Right lobe of liver (tissue), 6 donors: ENCODE measurements around the gene ILRUN. TPM values are rescaled to one million over a fixed set of nuclear protein-coding genes. Genes with fewer than 3 reads are reported as not detected.

Experiments
- ATAC-seq, 4 donors: fragments of 200-7000 bp; cut with Tn5 transposase; one replicate each; pipeline ENCODE4 v1.9.1; 2020; ENCODE audit warnings: mild to moderate bottlenecking in 4 of 4, moderate library complexity in 4 of 4
- DNase-seq, 3 donors: peaks; one replicate each; pipeline ENCODE4 v3.0.0-alpha.2; 2020
- H3K27ac ChIP-seq, 3 donors: fragments of 200-600 bp; one replicate each; pipeline ENCODE4 v1.8.0; 2022
- H3K27me3 ChIP-seq, 2 donors: fragments of 200-600 bp; one replicate each; pipeline ENCODE4 v1.8.0; 2022
- H3K36me3 ChIP-seq, 4 donors: fragments of 200-600 bp; sonication (generic) in 1 of 4; one replicate each; pipeline versions ENCODE4 v1.5.1 to v1.8.0; 2017 to 2022; ENCODE audit warnings: control low read depth in 1 of 4
- H3K4me1 ChIP-seq, 4 donors: fragments of 200-600 bp; sonication (generic) in 1 of 4; one replicate each; pipeline versions ENCODE4 v1.5.1 to v1.8.0; 2017 to 2022; ENCODE audit warnings: control low read depth in 1 of 4
- H3K4me3 ChIP-seq, 3 donors: fragments of 200-600 bp; one replicate each; pipeline ENCODE4 v1.8.0; 2022
- H3K9me3 ChIP-seq, 4 donors: fragments of 200-600 bp; sonication (generic) in 1 of 4; one replicate each; pipeline versions ENCODE4 v1.5.1 to v1.8.0; 2017 to 2022; ENCODE audit warnings: control low read depth in 1 of 4
- CTCF ChIP-seq, 4 donors: fragments of 200-600 bp in 3 of 4; fragments of 450-650 bp in 1 of 4; IDR thresholded peaks; one replicate each; pipeline versions ENCODE4 v1.5.1 to v1.8.0; 2016 to 2022; ENCODE audit warnings: antibody characterized with exemption in 4 of 4, mild to moderate bottlenecking in 2 of 4
- POLR2A ChIP-seq: fragments of 450-650 bp; IDR thresholded peaks from one replicate; pipeline ENCODE4 v1.6.1; 2017; ENCODE audit warnings: antibody characterized with exemption, mild to moderate bottlenecking
- WGBS: methylation state at CpG from one replicate; pipeline ENCODE4 v1.1.6; 2018; ENCODE audit warnings: low coverage, low lambda C conversion rate; ENCODE audit not compliant: insufficient coverage; ENCODE audit errors: missing lambda C conversion rate; 5-methylcytosine and 5-hydroxymethylcytosine counted together
- intact Hi-C, 2 donors: fragments of 100-400 bp; cut with DNase I; formaldehyde crosslinking; loops; one replicate each; pipeline versions ENCODE4 v1.11.2 to v1.14.1; 2022
- total RNA-seq, 6 experiments: library from RNA; depleted of rRNA in 2 of 6; stranded (reverse); fragments of >200 nt in 2 of 6; fragmentation: NEBNext Ultra II Directional in 3 of 6; extraction: Animal tissue kit (Norgen Biotek cat#: 25700) in 3 of 6; gene quantifications; one replicate each; pipeline versions ENCODE4 v1.1.0 to v1.2.4, GENCODE V29; 2016 to 2023
- donor health status: DM: no; HTN: yes; CAD: no.
- donor health status: DM: no; HTN: no; CAD: no.
- donor health status: DM: no; HTN: no; CAD: no.
- donor health status: DM: no; HTN: yes; CAD: no.
- donor health status: DM: no; HTN: yes; CAD: no.

ILRUN gene
- total RNA-seq, 6 experiments from 2014 or later, result 55.5 to 89.1 (median 67.1) TPM

DNA sequence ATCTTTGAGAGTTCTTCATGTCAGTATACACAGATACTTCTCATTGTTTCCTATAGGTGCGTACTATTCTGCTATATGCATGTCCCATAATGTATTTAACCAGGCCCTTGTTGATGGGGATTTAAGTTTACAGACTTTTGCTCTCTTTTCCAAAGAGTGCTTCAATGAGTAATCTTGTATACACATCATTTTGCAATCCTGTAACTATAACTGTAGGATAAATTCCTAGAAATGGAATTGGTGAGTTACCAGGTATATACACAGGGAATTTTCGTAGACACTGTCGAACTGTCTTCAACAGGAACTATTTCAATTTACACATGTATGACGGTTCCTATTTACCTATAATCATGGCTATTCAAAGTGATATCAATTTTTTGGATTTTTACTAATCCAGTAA is 45.5 kb upstream of the ILRUN start:
- ATAC-seq, result peak in 1 of 4 donors; percentile 37
- 81% methylated on average over 4 of the region's 4 CpGs for WGBS
- H3K4me3 ChIP-seq, result no peak overlapping the region

GRCh38 chr6:34736823-34737222 is 40.3 kb upstream of the ILRUN start:
- TF ChIP-seq CTCF (IDR thresholded peaks at IDR 0.05) (no peak), POLR2A (no peak)
- H3K27me3 ChIP-seq, result no peaks in the 10 kb centered on the region
- H3K27ac ChIP-seq, result no peak overlapping the region
- no peaks in the 10 kb centered on the region for H3K4me1 ChIP-seq
- no peaks in the 10 kb centered on the region for H3K36me3 ChIP-seq
- DNase-seq (no peak), ATAC-seq (no peak)
- H3K4me3 ChIP-seq, result no peak overlapping the region
- WGBS, result 96% methylated on average over 3 of the region's 3 CpGs
- no peaks in the 10 kb centered on the region for H3K9me3 ChIP-seq
- intact Hi-C loops, result no loop called here

More for the DNA sequence above, 45.5 kb upstream of the ILRUN start:
- Histone ChIP-seq H3K27me3 (no peaks in the 10 kb centered on the region), H3K4me1 (peaks cover 0 to 34% (median 0%) of the 10 kb centered on the region in 4 donors), H3K9me3 (no peaks in the 10 kb centered on the region), H3K36me3 (no peaks in the 10 kb centered on the region), H3K27ac (no peak overlapping the region)
- TF ChIP-seq CTCF (IDR thresholded peaks at IDR 0.05) (no peak), POLR2A (no peak)
- intact Hi-C loops, result no loop called here
- no peak for DNase-seq

GRCh38 chr6:34731393-34732060 is 35.0 kb upstream of the ILRUN start:
- no peak overlapping the region for H3K27ac ChIP-seq
- WGBS, result 81% methylated on average over 2 of the region's 5 CpGs
- no peak for DNase-seq
- H3K36me3 ChIP-seq, result no peaks in the 10 kb centered on the region
- no peaks in the 10 kb centered on the region for H3K9me3 ChIP-seq
- H3K27me3 ChIP-seq, result no peaks in the 10 kb centered on the region
- H3K4me3 ChIP-seq, result no peak overlapping the region
- TF ChIP-seq POLR2A, result no peak
- TF ChIP-seq CTCF (IDR thresholded peaks at IDR 0.05), result no peak
- intact Hi-C loops, result no loop called here
- no peaks in the 10 kb centered on the region for H3K4me1 ChIP-seq
- peak; percentile 63 to 78 (median 66) for ATAC-seq

GRCh38 chr6:34729631-34730470 is 33.3 kb upstream of the ILRUN start:
- no peak overlapping the region for H3K27ac ChIP-seq
- 79% methylated on average over 2 of the region's 4 CpGs for WGBS
- H3K4me3 ChIP-seq, result no peak overlapping the region
- H3K4me1 ChIP-seq, result no peaks in the 10 kb centered on the region
- no peaks in the 10 kb centered on the region for H3K36me3 ChIP-seq
- no peak for ATAC-seq
- H3K27me3 ChIP-seq, result no peaks in the 10 kb centered on the region
- DNase-seq, result no peak
- H3K9me3 ChIP-seq, result no peaks in the 10 kb centered on the region
- intact Hi-C loops, result no loop called here
- TF ChIP-seq POLR2A (no peak), CTCF (IDR thresholded peaks at IDR 0.05) (no peak)
